ENCODE measurements around the gene HTR2B. TPM values are rescaled to one million over a fixed set of nuclear protein-coding genes. Genes with fewer than 3 reads are reported as not detected.

The HTR2B gene
- not detected for polyA plus RNA-seq (2013, experiment 1 of 4)
- not detected for polyA plus RNA-seq (2013, experiment 2 of 4)
- not detected for polyA plus RNA-seq (2013, experiment 3 of 4)
- not detected for polyA plus RNA-seq (2013, experiment 4 of 4)

DNA sequence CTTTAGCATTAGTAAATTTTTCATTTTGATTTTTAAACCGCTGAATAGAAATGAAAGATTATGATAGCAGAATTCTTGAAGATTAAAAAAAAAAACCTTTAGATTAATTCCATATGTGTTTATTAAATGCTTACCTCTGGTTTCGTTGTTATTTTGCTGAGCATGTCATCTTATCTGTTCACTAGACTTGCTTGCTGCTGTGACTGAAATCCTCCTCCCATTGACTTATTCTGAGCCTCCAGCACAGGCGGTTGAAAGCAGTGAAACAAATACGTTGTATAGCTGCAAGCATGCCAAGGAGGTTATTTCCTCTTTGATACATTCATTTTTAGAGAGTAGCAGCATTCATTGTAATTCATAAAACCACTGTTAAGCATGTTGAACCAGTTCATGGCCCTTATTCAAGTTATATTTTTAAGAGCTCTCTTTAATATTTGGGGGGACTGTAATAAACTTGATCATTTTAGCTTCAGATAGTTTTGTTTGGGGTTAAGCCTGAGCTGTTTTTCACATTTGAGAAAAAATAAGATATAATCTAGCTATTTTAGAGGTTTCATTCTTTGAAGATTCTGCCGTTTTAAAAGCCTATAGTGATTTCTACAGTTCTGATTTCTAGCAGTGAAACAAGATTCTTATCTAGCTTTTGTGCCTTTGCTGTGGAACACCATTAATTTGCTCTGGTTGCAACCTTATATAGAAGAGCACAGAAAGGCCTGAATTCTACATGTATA lies at the start of gene HTR2B:
HTR2B (minus strand) TSS at position 205 of the 731 bp plus-strand sequence. CDS start 1,278 bp downstream, outside the sequence.
- H3K4me1 ChIP-seq (ENCODE audit: control insufficient read depth, insufficient read depth, low read length), result peaks cover 5% of the 10 kb centered on the region
- H3K36me3 ChIP-seq (ENCODE audit: control insufficient read depth, insufficient read depth, low read length), result no peaks in the 10 kb centered on the region
- H3K9me3 ChIP-seq (ENCODE audit: control insufficient read depth, low read length), result no peaks in the 10 kb centered on the region
- peak within 1 kb of the TSS; percentile 12 for H3K27ac ChIP-seq (ENCODE audit: insufficient read depth, low read depth, low read length, poor library complexity, severe bottlenecking)
- H3K27me3 ChIP-seq (ENCODE audit: control insufficient read depth, insufficient read depth, low read length, poor library complexity, severe bottlenecking), result no peaks in the 10 kb centered on the region
- WGBS, 2 experiments, result 51 to 81% methylated on average over 4 to 5 of the region's 5 CpGs
- H3K4me3 ChIP-seq (ENCODE audit: insufficient read depth, low read depth, low read length), result no peak within 1 kb of the TSS

DNA sequence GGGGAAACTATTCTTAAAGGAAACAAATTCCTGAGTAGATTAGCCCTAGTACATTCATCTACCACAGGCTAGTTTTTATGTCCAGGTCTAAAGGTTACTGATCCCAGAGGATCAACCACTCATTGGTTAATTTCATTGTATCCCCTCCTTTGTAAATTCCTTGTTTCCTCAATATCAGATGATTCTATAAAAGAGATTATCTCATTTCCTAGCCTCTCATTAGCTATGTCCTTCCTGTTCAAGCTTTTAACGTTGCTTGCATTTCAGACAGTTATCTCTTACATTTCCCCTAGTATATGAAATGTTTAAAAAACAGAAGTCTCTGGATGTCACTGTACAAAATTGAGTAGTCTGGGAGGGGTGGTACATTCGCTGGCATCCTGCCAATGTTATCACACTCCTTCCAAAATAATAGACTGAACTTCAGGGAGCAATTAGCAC lies 49.4 kb upstream of the HTR2B start:
- Histone ChIP-seq H3K9me3 (ENCODE audit: control insufficient read depth, low read length) (no peaks in the 10 kb centered on the region), H3K36me3 (ENCODE audit: control insufficient read depth, insufficient read depth, low read length) (no peaks in the 10 kb centered on the region), H3K27ac (ENCODE audit: insufficient read depth, low read depth, low read length, poor library complexity, severe bottlenecking) (no peak overlapping the region), H3K4me3 (ENCODE audit: insufficient read depth, low read depth, low read length) (no peak overlapping the region), H3K27me3 (ENCODE audit: control insufficient read depth, insufficient read depth, low read length, poor library complexity, severe bottlenecking) (no peaks in the 10 kb centered on the region), H3K4me1 (ENCODE audit: control insufficient read depth, insufficient read depth, low read length) (no peaks in the 10 kb centered on the region)
- WGBS, 2 experiments, result 83 to 100% methylated on average over 1 to 2 of the region's 2 CpGs

- H3K27ac ChIP-seq (ENCODE audit: insufficient read depth, low read depth, low read length, poor library complexity, severe bottlenecking), result no peak overlapping the region
- no peaks in the 10 kb centered on the region for H3K9me3 ChIP-seq (ENCODE audit: control insufficient read depth, low read length)
- H3K36me3 ChIP-seq (ENCODE audit: control insufficient read depth, insufficient read depth, low read length), result peaks cover 5% of the 10 kb centered on the region
- no peaks in the 10 kb centered on the region for H3K4me1 ChIP-seq (ENCODE audit: control insufficient read depth, insufficient read depth, low read length)
- H3K4me3 ChIP-seq (ENCODE audit: insufficient read depth, low read depth, low read length), result no peak overlapping the region
- 95 to 97% methylated on average over 3 of the region's 3 CpGs for WGBS, 2 experiments
- no peaks in the 10 kb centered on the region for H3K27me3 ChIP-seq (ENCODE audit: control insufficient read depth, insufficient read depth, low read length, poor library complexity, severe bottlenecking)
Measured at GRCh38 chr2:231172025-231172424, 47.2 kb upstream of the HTR2B start.

GRCh38 chr2:231170055-231170454 lies 45.2 kb upstream of the HTR2B start:
- WGBS, 2 experiments, result 97 to 100% methylated on average over 1 of the region's 1 CpG
- H3K36me3 ChIP-seq (ENCODE audit: control insufficient read depth, insufficient read depth, low read length), result peaks cover 5% of the 10 kb centered on the region
- no peaks in the 10 kb centered on the region for H3K27me3 ChIP-seq (ENCODE audit: control insufficient read depth, insufficient read depth, low read length, poor library complexity, severe bottlenecking)
- no peaks in the 10 kb centered on the region for H3K9me3 ChIP-seq (ENCODE audit: control insufficient read depth, low read length)
- no peaks in the 10 kb centered on the region for H3K4me1 ChIP-seq (ENCODE audit: control insufficient read depth, insufficient read depth, low read length)
- no peak overlapping the region for H3K4me3 ChIP-seq (ENCODE audit: insufficient read depth, low read depth, low read length)
- H3K27ac ChIP-seq (ENCODE audit: insufficient read depth, low read depth, low read length, poor library complexity, severe bottlenecking), result no peak overlapping the region

- Histone ChIP-seq H3K27me3 (ENCODE audit: control insufficient read depth, insufficient read depth, low read length, poor library complexity, severe bottlenecking) (no peaks in the 10 kb centered on the region), H3K4me1 (ENCODE audit: control insufficient read depth, insufficient read depth, low read length) (no peaks in the 10 kb centered on the region), H3K9me3 (ENCODE audit: control insufficient read depth, low read length) (no peaks in the 10 kb centered on the region), H3K4me3 (ENCODE audit: insufficient read depth, low read depth, low read length) (no peak overlapping the region), H3K27ac (ENCODE audit: insufficient read depth, low read depth, low read length, poor library complexity, severe bottlenecking) (no peak overlapping the region), H3K36me3 (ENCODE audit: control insufficient read depth, insufficient read depth, low read length) (peaks cover 5% of the 10 kb centered on the region)
- 90 to 97% methylated on average over 3 of the region's 3 CpGs for WGBS, 2 experiments
Measured at GRCh38 chr2:231169488-231169887, 44.6 kb upstream of the HTR2B start.

DNA sequence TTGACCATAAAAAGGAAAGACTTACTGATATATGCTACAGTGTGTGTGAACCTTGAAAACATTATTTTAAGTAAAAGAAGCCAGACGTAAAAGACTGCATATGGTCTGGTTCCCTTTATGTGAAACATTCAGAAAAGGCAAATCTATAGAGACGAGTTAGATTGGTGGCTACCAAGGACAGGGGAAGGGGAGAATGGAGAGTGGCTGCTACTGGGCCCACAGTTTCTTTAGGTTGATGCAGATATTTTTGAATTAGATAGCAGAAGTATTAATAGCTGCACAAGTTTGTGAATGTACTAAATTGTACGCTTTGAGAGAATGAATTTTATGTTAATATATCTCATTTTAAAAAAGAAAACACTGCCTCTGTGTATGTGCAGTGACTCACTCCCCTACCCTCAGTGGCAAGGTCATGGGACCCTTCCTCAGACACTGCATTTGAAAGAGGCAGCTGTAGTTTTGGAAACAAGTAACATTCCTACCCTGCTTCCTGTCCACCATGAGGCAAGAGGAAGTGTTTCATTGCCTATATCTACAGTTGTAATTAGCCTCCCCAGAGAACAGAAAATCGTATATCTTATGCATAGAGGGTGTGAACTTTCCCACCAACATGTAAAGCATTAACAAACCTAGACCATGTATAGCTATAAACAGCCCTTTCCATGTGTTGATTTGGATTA lies 43.8 kb upstream of the HTR2B start:
- H3K27ac ChIP-seq (ENCODE audit: insufficient read depth, low read depth, low read length, poor library complexity, severe bottlenecking), result no peak overlapping the region
- H3K4me1 ChIP-seq (ENCODE audit: control insufficient read depth, insufficient read depth, low read length), result no peaks in the 10 kb centered on the region
- H3K9me3 ChIP-seq (ENCODE audit: control insufficient read depth, low read length), result no peaks in the 10 kb centered on the region
- H3K27me3 ChIP-seq (ENCODE audit: control insufficient read depth, insufficient read depth, low read length, poor library complexity, severe bottlenecking), result no peaks in the 10 kb centered on the region
- peaks cover 5% of the 10 kb centered on the region for H3K36me3 ChIP-seq (ENCODE audit: control insufficient read depth, insufficient read depth, low read length)
- 95% methylated on average over 3 to 4 of the region's 4 CpGs for WGBS, 2 experiments
- no peak overlapping the region for H3K4me3 ChIP-seq (ENCODE audit: insufficient read depth, low read depth, low read length)

GRCh38 chr2:231167745-231168459 lies 43.1 kb upstream of the HTR2B start:
- no peak overlapping the region for H3K27ac ChIP-seq (ENCODE audit: insufficient read depth, low read depth, low read length, poor library complexity, severe bottlenecking)
- WGBS, 2 experiments, result 89 to 98% methylated on average over 4 to 6 of the region's 6 CpGs
- H3K36me3 ChIP-seq (ENCODE audit: control insufficient read depth, insufficient read depth, low read length), result peaks cover 5% of the 10 kb centered on the region
- H3K27me3 ChIP-seq (ENCODE audit: control insufficient read depth, insufficient read depth, low read length, poor library complexity, severe bottlenecking), result no peaks in the 10 kb centered on the region
- no peaks in the 10 kb centered on the region for H3K4me1 ChIP-seq (ENCODE audit: control insufficient read depth, insufficient read depth, low read length)
- no peak overlapping the region for H3K4me3 ChIP-seq (ENCODE audit: insufficient read depth, low read depth, low read length)
- H3K9me3 ChIP-seq (ENCODE audit: control insufficient read depth, low read length), result no peaks in the 10 kb centered on the region

- no peaks in the 10 kb centered on the region for H3K27me3 ChIP-seq (ENCODE audit: control insufficient read depth, insufficient read depth, low read length, poor library complexity, severe bottlenecking)
- H3K27ac ChIP-seq (ENCODE audit: insufficient read depth, low read depth, low read length, poor library complexity, severe bottlenecking), result no peak overlapping the region
- H3K4me3 ChIP-seq (ENCODE audit: insufficient read depth, low read depth, low read length), result no peak overlapping the region
- H3K9me3 ChIP-seq (ENCODE audit: control insufficient read depth, low read length), result no peaks in the 10 kb centered on the region
- 81 to 93% methylated on average over 4 of the region's 4 CpGs for WGBS, 2 experiments
- H3K36me3 ChIP-seq (ENCODE audit: control insufficient read depth, insufficient read depth, low read length), result peaks cover 9% of the 10 kb centered on the region
- H3K4me1 ChIP-seq (ENCODE audit: control insufficient read depth, insufficient read depth, low read length), result no peaks in the 10 kb centered on the region
Measured at GRCh38 chr2:231163414-231164095, 38.7 kb upstream of the HTR2B start.

- Histone ChIP-seq H3K36me3 (ENCODE audit: control insufficient read depth, insufficient read depth, low read length) (peaks cover 9% of the 10 kb centered on the region), H3K4me1 (ENCODE audit: control insufficient read depth, insufficient read depth, low read length) (no peaks in the 10 kb centered on the region), H3K27ac (ENCODE audit: insufficient read depth, low read depth, low read length, poor library complexity, severe bottlenecking) (no peak overlapping the region), H3K9me3 (ENCODE audit: control insufficient read depth, low read length) (no peaks in the 10 kb centered on the region), H3K4me3 (ENCODE audit: insufficient read depth, low read depth, low read length) (no peak overlapping the region), H3K27me3 (ENCODE audit: control insufficient read depth, insufficient read depth, low read length, poor library complexity, severe bottlenecking) (no peaks in the 10 kb centered on the region)
- 93% methylated on average over 3 of the region's 3 CpGs for WGBS, 2 experiments
Measured at GRCh38 chr2:231163011-231163410, 38.2 kb upstream of the HTR2B start.
